ENCODE results near the gene GCM1. TPM values are rescaled to one million over a fixed set of nuclear protein-coding genes. Genes with fewer than 3 reads are reported as not detected.

GCM1 gene
- total RNA-seq, 3 donors from 2014 or later, result not detected

DNA sequence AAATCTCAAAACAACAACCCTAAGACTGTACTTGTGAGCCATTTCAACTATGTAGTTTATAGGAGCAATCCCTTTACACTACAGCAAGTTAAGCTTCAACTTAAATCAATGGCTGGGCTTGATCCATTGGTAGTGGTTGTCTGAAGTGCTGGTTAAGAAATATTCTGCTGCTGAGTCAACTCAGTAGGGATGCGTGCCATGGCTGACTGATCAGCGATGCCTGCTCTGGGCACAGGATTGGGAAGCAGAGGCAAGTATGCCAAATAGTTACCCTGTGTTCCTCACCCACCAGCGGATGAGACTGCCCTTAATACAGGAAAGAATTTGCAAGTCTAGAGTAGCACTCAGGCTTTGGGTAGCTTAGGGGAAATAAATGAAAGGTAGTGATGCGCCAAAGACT, 41.5 kb downstream of the GCM1 start:
- ATAC-seq (no peak), DNase-seq (no peak)
- H3K4me3 ChIP-seq, result no peak overlapping the region
- no peaks in the 10 kb centered on the region for H3K4me1 ChIP-seq (ENCODE audit: low read depth)
- H3K36me3 ChIP-seq (ENCODE audit: low read depth), result no peaks in the 10 kb centered on the region
- H3K9me3 ChIP-seq, result no peaks in the 10 kb centered on the region
- no peak for TF ChIP-seq CTCF (IDR thresholded peaks at IDR 0.05)
- intact Hi-C loops (cut with DNase I, micrococcal nuclease), result no loop called here

DNA sequence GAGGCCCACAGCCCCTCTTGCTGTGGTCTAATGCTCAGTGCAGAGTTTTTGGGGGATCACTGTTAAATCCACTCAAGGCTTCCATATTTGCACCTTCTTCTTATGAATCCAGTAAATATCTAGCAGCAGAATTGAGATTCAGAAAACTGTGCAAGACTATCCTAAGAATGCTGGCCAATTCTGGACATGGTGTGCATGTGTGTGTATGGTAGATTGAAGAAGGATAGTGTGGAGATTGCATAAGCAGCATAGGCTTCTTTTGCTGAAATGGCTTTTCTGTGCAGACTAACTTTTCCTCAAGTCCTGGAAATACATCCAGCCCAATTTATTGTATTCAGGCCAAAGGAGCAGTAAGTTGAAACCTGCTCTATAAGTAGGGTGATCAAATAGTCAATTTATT, 43.7 kb downstream of the GCM1 start:
- ATAC-seq (no peak), DNase-seq (no peak)
- intact Hi-C loops (cut with DNase I, micrococcal nuclease), result no loop called here
- Histone ChIP-seq H3K36me3 (ENCODE audit: low read depth) (no peaks in the 10 kb centered on the region), H3K4me1 (ENCODE audit: low read depth) (no peaks in the 10 kb centered on the region), H3K9me3 (no peaks in the 10 kb centered on the region), H3K4me3 (no peak overlapping the region)
- TF ChIP-seq CTCF (IDR thresholded peaks at IDR 0.05), result no peak

GRCh38 chr6:53103993-53104675, 44.5 kb downstream of the GCM1 start:
- Histone ChIP-seq H3K9me3 (no peaks in the 10 kb centered on the region), H3K36me3 (ENCODE audit: low read depth) (no peaks in the 10 kb centered on the region), H3K4me1 (ENCODE audit: low read depth) (no peaks in the 10 kb centered on the region), H3K4me3 (no peak overlapping the region)
- TF ChIP-seq CTCF (IDR thresholded peaks at IDR 0.05), result no peak
- intact Hi-C loops (cut with DNase I, micrococcal nuclease), result no loop called here
- ATAC-seq (no peak), DNase-seq (no peak)

- Histone ChIP-seq H3K36me3 (ENCODE audit: low read depth) (peaks cover 4% of the 10 kb centered on the region), H3K4me1 (ENCODE audit: low read depth) (no peaks in the 10 kb centered on the region), H3K4me3 (no peak overlapping the region), H3K9me3 (no peaks in the 10 kb centered on the region)
- ATAC-seq (no peak), DNase-seq (no peak)
- TF ChIP-seq CTCF (IDR thresholded peaks at IDR 0.05), result no peak
- intact Hi-C loops (cut with DNase I, micrococcal nuclease), result no loop called here
Measured at GRCh38 chr6:53101006-53101405, 47.6 kb downstream of the GCM1 start.

- DNase-seq, result no peak
- Histone ChIP-seq H3K4me3 (no peak overlapping the region), H3K4me1 (ENCODE audit: low read depth) (no peaks in the 10 kb centered on the region), H3K9me3 (no peaks in the 10 kb centered on the region), H3K36me3 (ENCODE audit: low read depth) (peaks cover 4% of the 10 kb centered on the region)
- no peak for TF ChIP-seq CTCF (IDR thresholded peaks at IDR 0.05)
- no peak for ATAC-seq
- intact Hi-C loops (cut with DNase I, micrococcal nuclease), result no loop called here
Measured at GRCh38 chr6:53100561-53100960, 48.1 kb downstream of the GCM1 start.

DNA sequence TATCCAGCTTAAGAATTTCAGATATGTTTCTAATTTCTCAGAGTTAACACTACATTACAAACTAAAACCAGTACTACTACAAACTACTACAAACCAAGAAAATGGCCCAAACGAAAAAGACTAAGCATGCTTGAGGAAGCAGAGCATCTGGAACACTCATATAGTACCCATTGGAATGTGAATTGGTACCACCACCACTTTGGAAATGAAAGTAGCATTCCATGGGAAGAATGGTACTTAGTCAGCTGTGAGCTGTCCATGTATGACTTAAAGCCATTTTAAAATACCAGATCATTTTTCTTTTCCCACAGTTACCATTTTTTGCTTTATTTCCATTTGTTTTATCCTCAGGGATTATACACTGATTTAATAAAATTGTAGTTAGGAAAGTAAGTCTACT, 52.9 kb downstream of the GCM1 start:
- no peak overlapping the region for H3K4me3 ChIP-seq
- intact Hi-C loops (cut with DNase I, micrococcal nuclease), result no loop called here
- no peaks in the 10 kb centered on the region for H3K9me3 ChIP-seq
- H3K36me3 ChIP-seq (ENCODE audit: low read depth), result peaks cover 4% of the 10 kb centered on the region
- no peak for ATAC-seq
- TF ChIP-seq CTCF (IDR thresholded peaks at IDR 0.05), result no peak
- no peak for DNase-seq
- H3K4me1 ChIP-seq (ENCODE audit: low read depth), result no peaks in the 10 kb centered on the region

Measured in mucosa of descending colon (tissue), 3 donors.